Fibroblast of villous mesenchyme (primary cell): ENCODE measurements around the gene DNAJB8. TPM values are rescaled to one million over a fixed set of nuclear protein-coding genes. Genes with fewer than 3 reads are reported as not detected.

Source experiments
- DNase-seq: peaks from one replicate; pipeline ENCODE4 v3.0.0-alpha.2; 2010; ENCODE audit warnings: low read depth
- H3K4me3 ChIP-seq: 2 replicates; pipeline ENCODE4 v1.5.1; 2011; ENCODE audit warnings: low read depth, mild to moderate bottlenecking, low read length
- CTCF ChIP-seq: IDR thresholded peaks from 2 replicates; pipeline ENCODE4 v1.5.1; 2012; ENCODE audit warnings: low read depth, mild to moderate bottlenecking, low read length; ENCODE audit not compliant: insufficient read depth
- total RNA-seq: library from RNA; depleted of rRNA; stranded (reverse); fragments of >200 nt; gene quantifications from 2 replicates; pipeline ENCODE4 v1.2.3, GENCODE V29; 2012

Gene DNAJB8
- total RNA-seq, 1 donor = not detected

- H3K4me3 ChIP-seq = no peak overlapping the region
- no peak for TF ChIP-seq CTCF
- DNase-seq = no peak
Measured at GRCh38 chr3:128415200-128415772, 51.4 kb downstream of the DNAJB8 start.

- no peak for DNase-seq
- no peak for TF ChIP-seq CTCF
Measured at GRCh38 chr3:128413413-128414205, 53.1 kb downstream of the DNAJB8 start.

GRCh38 chr3:128413003-128413370 is 53.7 kb downstream of the DNAJB8 start:
- H3K4me3 ChIP-seq = no peak overlapping the region
- DNase-seq = no peak
- no peak for TF ChIP-seq CTCF

More at GRCh38 chr3:128413413-128414205, 53.1 kb downstream of the DNAJB8 start:
- no peak overlapping the region for H3K4me3 ChIP-seq

Other genes starting within 250 kb of the DNAJB8 start
- gene GATA2, start 26.3 kb upstream of the DNAJB8 start, total RNA-seq = 26.7 and 41.0 TPM in 2 replicates
- 491 and 661 TPM in 2 replicates for gene RPN1, start 183.9 kb upstream of the DNAJB8 start, total RNA-seq